NCI-H1048 (cell line): ENCODE data around the gene FOCAD.

Experiments
- DNase-seq: peaks from one replicate; lab custom pipeline; 2025; lab: John Stamatoyannopoulos, UW

FOCAD gene

GRCh38 chr9:20880271-20880670 lies 196.2 kb downstream of the FOCAD start:
- no peak for DNase-seq

GRCh38 chr9:20880675-20881074 lies 196.6 kb downstream of the FOCAD start:
- DNase-seq, result no peak

- DNase-seq, result peak; percentile 4
Measured at GRCh38 chr9:20884985-20885593, 201.0 kb downstream of the FOCAD start.

- no peak for DNase-seq
Measured at GRCh38 chr9:20898885-20899554, 215.0 kb downstream of the FOCAD start.

GRCh38 chr9:20903212-20903611 lies 219.2 kb downstream of the FOCAD start:
- no peak for DNase-seq

GRCh38 chr9:20904995-20905394 lies 220.9 kb downstream of the FOCAD start:
- no peak for DNase-seq

GRCh38 chr9:20906326-20906725 lies 222.3 kb downstream of the FOCAD start:
- no peak for DNase-seq

GRCh38 chr9:20908461-20908860 lies 224.4 kb downstream of the FOCAD start:
- no peak for DNase-seq

- DNase-seq, result no peak
Measured at GRCh38 chr9:20914556-20914955, 230.5 kb downstream of the FOCAD start.

- no peak for DNase-seq
Measured at GRCh38 chr9:20921362-20921761, 237.3 kb downstream of the FOCAD start.

GRCh38 chr9:20925256-20926045 lies 241.4 kb downstream of the FOCAD start:
- no peak for DNase-seq

GRCh38 chr9:20929276-20929675 lies 245.2 kb downstream of the FOCAD start:
- no peak for DNase-seq

- no peak for DNase-seq
Measured at GRCh38 chr9:20930836-20931235, 246.8 kb downstream of the FOCAD start.

- DNase-seq, result no peak
Measured at GRCh38 chr9:20940447-20941173, 256.6 kb downstream of the FOCAD start.

GRCh38 chr9:20941174-20941690 lies 257.2 kb downstream of the FOCAD start:
- DNase-seq, result peak; percentile 30

GRCh38 chr9:20944507-20944906 lies 260.4 kb downstream of the FOCAD start:
- DNase-seq, result no peak

GRCh38 chr9:20945269-20945668 lies 261.2 kb downstream of the FOCAD start:
- DNase-seq, result no peak

- no peak for DNase-seq
Measured at GRCh38 chr9:20945856-20946255, 261.8 kb downstream of the FOCAD start.

GRCh38 chr9:20948703-20949102 lies 264.6 kb downstream of the FOCAD start:
- DNase-seq, result no peak

- DNase-seq, result no peak
Measured at GRCh38 chr9:20950707-20951106, 266.6 kb downstream of the FOCAD start.

- DNase-seq, result no peak
Measured at GRCh38 chr9:20962536-20963225, 278.6 kb downstream of the FOCAD start.

- no peak for DNase-seq
Measured at GRCh38 chr9:20972684-20973083, 288.6 kb downstream of the FOCAD start.
